ENCODE data around the gene MAGEA2.
"Not testable (repeated sequence)": the region's sequence is repeated elsewhere in the genome, so short reads cannot be mapped to it uniquely, and the experiment has no call there.

MAGEA2 gene

GRCh38 chrX:152706500-152706899, 47.1 kb downstream of the MAGEA2 start:
- not testable (repeated sequence) for DNase-seq (ENCODE audit: low read depth)

GRCh38 chrX:152700390-152700789, 53.3 kb downstream of the MAGEA2 start:
- DNase-seq (ENCODE audit: low read depth), result not testable (repeated sequence)

Measured in EH (cell line).